Measurements from ENCODE around the gene ASTL.

Gene ASTL

GRCh38 chr2:96156011-96156820 is 17.9 kb upstream of the ASTL start:
- H3K4me3 ChIP-seq (replicated peaks in 1 of 2; ENCODE audit: low read depth in 2 of 2, low read length in 2 of 2), result no peak overlapping the region
- no peak for DNase-seq (ENCODE audit: low read depth in 2 of 2)
- TF ChIP-seq CTCF (IDR thresholded peaks at IDR 0.05; ENCODE audit: low read depth, low read length), result no peak

GRCh38 chr2:96154506-96155380 is 16.4 kb upstream of the ASTL start:
- DNase-seq (ENCODE audit: low read depth in 2 of 2), result no peak
- H3K4me3 ChIP-seq (replicated peaks in 1 of 2; ENCODE audit: low read depth in 2 of 2, low read length in 2 of 2), result no peak overlapping the region
- no peak for TF ChIP-seq CTCF (IDR thresholded peaks at IDR 0.05; ENCODE audit: low read depth, low read length)

- no peak for TF ChIP-seq CTCF (IDR thresholded peaks at IDR 0.05; ENCODE audit: low read depth, low read length)
- no peak overlapping the region for H3K4me3 ChIP-seq (replicated peaks in 1 of 2; ENCODE audit: low read depth in 2 of 2, low read length in 2 of 2)
- DNase-seq (ENCODE audit: low read depth in 2 of 2), result no peak
Measured at GRCh38 chr2:96153991-96154431, 15.7 kb upstream of the ASTL start.

GRCh38 chr2:96153291-96153713 is 15.0 kb upstream of the ASTL start:
- H3K4me3 ChIP-seq (replicated peaks in 1 of 2; ENCODE audit: low read depth in 2 of 2, low read length in 2 of 2), result no peak overlapping the region
- TF ChIP-seq CTCF (IDR thresholded peaks at IDR 0.05; ENCODE audit: low read depth, low read length), result no peak
- DNase-seq (ENCODE audit: low read depth in 2 of 2), result no peak

GRCh38 chr2:96152304-96153161 is 14.2 kb upstream of the ASTL start:
- no peak for TF ChIP-seq CTCF (IDR thresholded peaks at IDR 0.05; ENCODE audit: low read depth, low read length)
- H3K4me3 ChIP-seq (replicated peaks in 1 of 2; ENCODE audit: low read depth in 2 of 2, low read length in 2 of 2), result no peak overlapping the region
- DNase-seq (ENCODE audit: low read depth in 2 of 2), result no peak

GRCh38 chr2:96151595-96152303 is 13.4 kb upstream of the ASTL start:
- no peak overlapping the region for H3K4me3 ChIP-seq (replicated peaks in 1 of 2; ENCODE audit: low read depth in 2 of 2, low read length in 2 of 2)
- no peak for DNase-seq (ENCODE audit: low read depth in 2 of 2)
- TF ChIP-seq CTCF (IDR thresholded peaks at IDR 0.05; ENCODE audit: low read depth, low read length), result no peak

Measured in cardiac fibroblast (primary cell).